Measurements from ENCODE around the gene SUPT20HL1.

SUPT20HL1 gene

GRCh38 chrX:24375600-24376131, 15.2 kb downstream of the SUPT20HL1 start (continued):
- TF ChIP-seq GLI2 (tag by site-specific recombination; IDR thresholded peaks at IDR 0.05; ENCODE audit: borderline replicate concordance, low read depth) (no peak), ZSCAN16 (tag by site-specific recombination; IDR thresholded peaks at IDR 0.05) (no peak)

GRCh38 chrX:24376403-24376802, 16.0 kb downstream of the SUPT20HL1 start:
- no peaks in the 10 kb centered on the region for H3K9me3 ChIP-seq (ENCODE audit: control insufficient read depth, insufficient read depth, low read depth, low read length)
- H3K27ac ChIP-seq (ENCODE audit: extremely low read depth, low read depth, low read length): no peak overlapping the region
- peaks cover 4% of the 10 kb centered on the region for H3K4me1 ChIP-seq (ENCODE audit: control insufficient read depth, insufficient read depth, low read length)
- CTCF ChIA-PET: interaction anchor here (1.0 kb wide), 1 partner anchor 43 kb away, joined by 3 read pairs; no protein-coding TSS in a partner anchor
- TF ChIP-seq ZNF518A (tag by site-specific recombination; conservative IDR thresholded peaks at IDR 0.05; ENCODE audit: low read depth) (peak; percentile 79), KLF10 (tag by site-specific recombination; IDR thresholded peaks at IDR 0.05) (no peak), ZNF623 (tag by site-specific recombination; IDR thresholded peaks at IDR 0.05) (peak; percentile 46), ZNF394 (tag by site-specific recombination; IDR thresholded peaks at IDR 0.05; ENCODE audit: borderline replicate concordance) (peak; percentile 57; the same call in 1 of the 2 replicates), ZNF660 (tag by site-specific recombination; IDR thresholded peaks at IDR 0.05) (no peak), ZNF560 (tag by site-specific recombination; IDR thresholded peaks at IDR 0.05; ENCODE audit: borderline replicate concordance) (0 out of 2 replicates have a peak, but pooled peaks have one; percentile 32), ZXDB (tag by site-specific recombination; IDR thresholded peaks at IDR 0.05) (0 out of 2 replicates have a peak, but pooled peaks have one; percentile 30), ZNF266 (tag by site-specific recombination; IDR thresholded peaks at IDR 0.05; ENCODE audit: low read depth) (0 out of 2 replicates have a peak, but pooled peaks have one; percentile 37), ZNF426 (tag by site-specific recombination; IDR thresholded peaks at IDR 0.05) (peak; percentile 64), ZNF324 (tag by site-specific recombination; IDR thresholded peaks at IDR 0.05) (no peak), ZBTB8A (tag by site-specific recombination; IDR thresholded peaks at IDR 0.05) (peak; percentile 53; the same call in 1 of the 2 replicates), ZNF555 (tag by site-specific recombination; conservative IDR thresholded peaks at IDR 0.05) (peak; percentile 68), ZNF140 (tag by site-specific recombination; IDR thresholded peaks at IDR 0.05) (peak; percentile 47; the same call in 1 of the 2 replicates), KLF17 (tag by site-specific recombination; IDR thresholded peaks at IDR 0.05) (no peak), ZBTB11 (tag by site-specific recombination; conservative IDR thresholded peaks at IDR 0.05; ENCODE audit: low read depth) (peak; percentile 65)
- POLR2A ChIA-PET: no interaction called here
- H3K4me3 ChIP-seq (ENCODE audit: low read depth, low read length): no peak overlapping the region
- no peaks in the 10 kb centered on the region for H3K36me3 ChIP-seq (ENCODE audit: control insufficient read depth in 2 of 2, insufficient read depth in 1 of 2, low read length in 2 of 2)

Data from HEK293 (cell line).